CD4-positive, alpha-beta T cell (primary cell): ENCODE data around the gene SH3TC2. TPM values are rescaled to one million over a fixed set of nuclear protein-coding genes. Genes with fewer than 3 reads are reported as not detected.

Experiments used
- ATAC-seq: fragments of 200-7000 bp; cut with Tn5 transposase; one replicate; pipeline ENCODE4 v1.10.0; 2022; ENCODE audit warnings: mild to moderate bottlenecking; ENCODE audit not compliant: poor library complexity
- CTCF ChIA-PET: fragments of 350-600 bp; sonication (Branson Sonifier 250); formaldehyde crosslinking; loops from one replicate; lab custom pipeline; 2021; ENCODE audit warnings: antibody characterized with exemption, inconsistent platforms; lab: Charles Lee
- POLR2A ChIA-PET: fragments of 350-600 bp; sonication (Branson Sonifier 250); formaldehyde crosslinking; loops from one replicate; lab custom pipeline; 2021; ENCODE audit warnings: antibody characterized with exemption, inconsistent platforms; lab: Charles Lee
- DNase-seq, 14 experiments: peaks; one replicate each; pipeline ENCODE4 v3.0.0-alpha.2; 2013 to 2020; ENCODE audit warnings: mixed read lengths in 2 of 14
- H3K27ac ChIP-seq, 2 donors: one replicate each; pipeline versions ENCODE4 v1.5.1 to v1.7.0; 2013; ENCODE audit warnings: low read length in 2 of 2, low read depth in 1 of 2, mild to moderate bottlenecking in 1 of 2
- H3K27me3 ChIP-seq, 2 experiments: 1 replicate in 1 of 2; 2 replicates in 1 of 2; pipeline versions ENCODE4 v1.6.1 to v1.7.0; 2013; ENCODE audit warnings: low read length in 2 of 2, control low read depth in 1 of 2, mild to moderate bottlenecking in 1 of 2, moderate library complexity in 1 of 2; ENCODE audit not compliant: insufficient read depth in 2 of 2, control insufficient read depth in 1 of 2
- H3K36me3 ChIP-seq: one replicate; pipeline ENCODE4 v1.6.1; 2013; ENCODE audit warnings: low read length, control low read depth; ENCODE audit not compliant: insufficient read depth
- H3K4me1 ChIP-seq: one replicate; pipeline ENCODE4 v1.6.1; 2013; ENCODE audit warnings: low read length, control low read depth; ENCODE audit not compliant: insufficient read depth
- H3K4me3 ChIP-seq: one replicate; pipeline ENCODE4 v1.5.1; 2013; ENCODE audit warnings: mild to moderate bottlenecking, low read length, moderate library complexity
- H3K9me3 ChIP-seq, 2 experiments: 1 replicate in 1 of 2; 2 replicates in 1 of 2; pipeline versions ENCODE4 v1.6.1 to v1.7.0; 2013; ENCODE audit warnings: low read length in 2 of 2, mild to moderate bottlenecking in 2 of 2, control low read depth in 1 of 2, moderate library complexity in 1 of 2; ENCODE audit not compliant: control insufficient read depth in 1 of 2, insufficient read depth in 1 of 2
- H3K27ac Mint-ChIP-seq: one replicate; pipeline ENCODE4 v1.8.0; 2020; ENCODE audit warnings: mixed read lengths
- H3K27me3 Mint-ChIP-seq: one replicate; pipeline ENCODE4 v1.8.0; 2021; ENCODE audit warnings: mixed read lengths
- H3K36me3 Mint-ChIP-seq: one replicate; pipeline ENCODE4 v1.8.0; 2021; ENCODE audit warnings: low read depth, mixed read lengths
- H3K4me1 Mint-ChIP-seq: one replicate; pipeline ENCODE4 v1.8.0; 2021; ENCODE audit warnings: low read depth, mixed read lengths
- H3K4me3 Mint-ChIP-seq: one replicate; pipeline ENCODE4 v1.8.0; 2020; ENCODE audit warnings: mild to moderate bottlenecking, mixed read lengths
- H3K9me3 Mint-ChIP-seq: one replicate; pipeline ENCODE4 v1.8.0; 2020; ENCODE audit warnings: mixed read lengths
- intact Hi-C, 2 experiments: fragments of 100-400 bp; cut with DNase I in 1 of 2; cut with micrococcal nuclease in 1 of 2; formaldehyde crosslinking; loops; one replicate each; pipeline versions ENCODE4 v1.15.1 to v1.9.0; 2023 to 2025; cut with DNase I, micrococcal nuclease
- total RNA-seq, 174 experiments: library from RNA in 2 of 174; stranded (reverse) in 2 of 174; gene quantifications; one replicate each; pipeline ENCODE4 v1.2.3 and lab custom pipeline; 2021 to 2026
- TF ChIP-seq, protein P1 (sequence below): fragments of 200-600 bp; IDR thresholded peaks from one replicate; pipeline ENCODE4 v1.8.0; 2022; ENCODE audit warnings: antibody characterized with exemption, mild to moderate bottlenecking

Gene SH3TC2
- total RNA-seq, 2 experiments from 2014 or later: not detected

DNA sequence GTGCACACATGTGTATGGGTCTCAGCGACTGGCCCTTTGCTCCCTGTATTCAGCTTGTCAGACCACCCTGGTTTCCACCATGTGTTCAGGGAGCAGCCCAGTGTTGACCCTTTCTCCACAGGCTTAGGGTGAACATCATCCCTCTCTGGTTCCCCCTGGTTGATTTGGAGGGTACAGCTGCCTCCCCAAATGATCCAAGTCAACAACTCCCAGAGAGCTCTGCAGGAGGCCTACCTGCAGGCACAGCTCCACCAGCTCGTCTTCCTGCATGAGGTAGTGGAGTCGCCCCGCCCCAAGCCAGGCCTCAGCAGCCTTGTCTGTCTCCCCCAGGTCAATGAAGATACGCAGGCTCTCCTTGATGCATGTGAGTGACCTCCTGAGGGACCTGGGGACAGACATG is 50.5 kb downstream of the SH3TC2 start:
- H3K4me1 Mint-ChIP-seq: no peaks in the 10 kb centered on the region
- ChIA-PET POLR2A (no interaction called here), CTCF (no interaction called here)
- intact Hi-C loops: no loop called here
- Histone ChIP-seq H3K9me3 (no peaks in the 10 kb centered on the region), H3K36me3 (no peaks in the 10 kb centered on the region), H3K27me3 (no peaks in the 10 kb centered on the region), H3K4me1 (no peaks in the 10 kb centered on the region), H3K4me3 (no peak overlapping the region), H3K27ac (no peak overlapping the region)
- no peak for ATAC-seq
- H3K4me3 Mint-ChIP-seq: no peak overlapping the region
- H3K9me3 Mint-ChIP-seq: no peaks in the 10 kb centered on the region
- no peak overlapping the region for H3K27ac Mint-ChIP-seq
- no peak for DNase-seq
- H3K27me3 Mint-ChIP-seq: no peaks in the 10 kb centered on the region
- TF ChIP-seq, protein P1, sequence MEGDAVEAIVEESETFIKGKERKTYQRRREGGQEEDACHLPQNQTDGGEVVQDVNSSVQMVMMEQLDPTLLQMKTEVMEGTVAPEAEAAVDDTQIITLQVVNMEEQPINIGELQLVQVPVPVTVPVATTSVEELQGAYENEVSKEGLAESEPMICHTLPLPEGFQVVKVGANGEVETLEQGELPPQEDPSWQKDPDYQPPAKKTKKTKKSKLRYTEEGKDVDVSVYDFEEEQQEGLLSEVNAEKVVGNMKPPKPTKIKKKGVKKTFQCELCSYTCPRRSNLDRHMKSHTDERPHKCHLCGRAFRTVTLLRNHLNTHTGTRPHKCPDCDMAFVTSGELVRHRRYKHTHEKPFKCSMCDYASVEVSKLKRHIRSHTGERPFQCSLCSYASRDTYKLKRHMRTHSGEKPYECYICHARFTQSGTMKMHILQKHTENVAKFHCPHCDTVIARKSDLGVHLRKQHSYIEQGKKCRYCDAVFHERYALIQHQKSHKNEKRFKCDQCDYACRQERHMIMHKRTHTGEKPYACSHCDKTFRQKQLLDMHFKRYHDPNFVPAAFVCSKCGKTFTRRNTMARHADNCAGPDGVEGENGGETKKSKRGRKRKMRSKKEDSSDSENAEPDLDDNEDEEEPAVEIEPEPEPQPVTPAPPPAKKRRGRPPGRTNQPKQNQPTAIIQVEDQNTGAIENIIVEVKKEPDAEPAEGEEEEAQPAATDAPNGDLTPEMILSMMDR: no peak
- H3K36me3 Mint-ChIP-seq: no peaks in the 10 kb centered on the region

DNA sequence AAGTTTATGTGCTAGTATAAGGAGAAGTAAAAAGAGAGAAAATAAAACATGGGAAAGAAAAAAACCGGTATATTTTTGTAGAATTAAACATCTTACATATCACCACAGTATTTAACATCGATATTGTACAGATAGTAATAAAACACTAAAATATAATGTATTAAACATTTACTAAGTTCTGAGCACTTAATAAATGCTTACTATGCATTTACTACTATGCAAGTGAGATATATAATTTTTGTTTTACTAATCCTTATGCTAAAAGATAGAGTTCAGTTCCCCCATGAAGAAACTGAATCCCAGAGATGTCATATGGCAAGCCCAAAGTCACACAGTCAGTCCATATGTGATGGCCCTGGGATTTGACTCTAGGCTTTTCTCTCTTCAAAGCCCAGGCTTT is 51.1 kb downstream of the SH3TC2 start:
- Mint-ChIP-seq H3K27ac (no peak overlapping the region), H3K27me3 (no peaks in the 10 kb centered on the region), H3K36me3 (no peaks in the 10 kb centered on the region), H3K4me1 (no peaks in the 10 kb centered on the region), H3K9me3 (no peaks in the 10 kb centered on the region), H3K4me3 (no peak overlapping the region)
- intact Hi-C loops: no loop called here
- DNase-seq (no peak), ATAC-seq (no peak)
- no peaks in the 10 kb centered on the region for H3K4me1 ChIP-seq
- H3K9me3 ChIP-seq: no peaks in the 10 kb centered on the region
- POLR2A ChIA-PET: no interaction called here
- no peaks in the 10 kb centered on the region for H3K27me3 ChIP-seq
- TF ChIP-seq, protein P1: no peak
- H3K27ac ChIP-seq: no peak overlapping the region
- CTCF ChIA-PET: no interaction called here
- no peaks in the 10 kb centered on the region for H3K36me3 ChIP-seq
- H3K4me3 ChIP-seq: no peak overlapping the region

DNA sequence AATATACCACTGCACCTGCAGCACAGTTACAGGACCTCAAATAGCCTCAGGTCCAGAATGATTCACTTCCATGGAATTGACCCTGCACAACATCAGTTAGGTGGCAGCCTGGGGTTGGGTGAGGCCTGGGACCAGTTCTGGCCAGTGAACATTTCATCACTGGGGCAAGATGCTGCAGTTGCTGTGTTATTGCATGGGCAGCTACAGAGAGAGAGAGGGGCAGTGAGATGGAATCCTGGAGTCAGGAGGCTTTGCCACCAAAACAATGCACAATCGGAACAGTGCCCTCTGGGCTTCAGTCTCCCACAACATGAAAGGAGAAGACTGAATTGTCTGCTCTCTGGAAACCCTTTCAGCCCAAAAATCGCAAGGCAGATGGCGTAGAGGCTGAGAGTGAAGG is 51.8 kb downstream of the SH3TC2 start:
- Histone ChIP-seq H3K4me1 (no peaks in the 10 kb centered on the region), H3K9me3 (no peaks in the 10 kb centered on the region), H3K27me3 (no peaks in the 10 kb centered on the region), H3K4me3 (no peak overlapping the region), H3K36me3 (no peaks in the 10 kb centered on the region), H3K27ac (no peak overlapping the region)
- TF ChIP-seq, protein P1: no peak
- no peaks in the 10 kb centered on the region for H3K4me1 Mint-ChIP-seq
- no peak for ATAC-seq
- no peaks in the 10 kb centered on the region for H3K27me3 Mint-ChIP-seq
- no peaks in the 10 kb centered on the region for H3K36me3 Mint-ChIP-seq
- no peak overlapping the region for H3K4me3 Mint-ChIP-seq
- POLR2A ChIA-PET: no interaction called here
- H3K27ac Mint-ChIP-seq: no peak overlapping the region
- H3K9me3 Mint-ChIP-seq: no peaks in the 10 kb centered on the region
- CTCF ChIA-PET: no interaction called here
- DNase-seq: no peak
- intact Hi-C loops: no loop called here
